Measurements from ENCODE around the gene ASB16. TPM values are rescaled to one million over a fixed set of nuclear protein-coding genes. Genes with fewer than 3 reads are reported as not detected.

The ASB16 gene
- total and polyA plus RNA-seq, 12 donors: 0.64 to 16.4 (median 13.4) TPM

DNA sequence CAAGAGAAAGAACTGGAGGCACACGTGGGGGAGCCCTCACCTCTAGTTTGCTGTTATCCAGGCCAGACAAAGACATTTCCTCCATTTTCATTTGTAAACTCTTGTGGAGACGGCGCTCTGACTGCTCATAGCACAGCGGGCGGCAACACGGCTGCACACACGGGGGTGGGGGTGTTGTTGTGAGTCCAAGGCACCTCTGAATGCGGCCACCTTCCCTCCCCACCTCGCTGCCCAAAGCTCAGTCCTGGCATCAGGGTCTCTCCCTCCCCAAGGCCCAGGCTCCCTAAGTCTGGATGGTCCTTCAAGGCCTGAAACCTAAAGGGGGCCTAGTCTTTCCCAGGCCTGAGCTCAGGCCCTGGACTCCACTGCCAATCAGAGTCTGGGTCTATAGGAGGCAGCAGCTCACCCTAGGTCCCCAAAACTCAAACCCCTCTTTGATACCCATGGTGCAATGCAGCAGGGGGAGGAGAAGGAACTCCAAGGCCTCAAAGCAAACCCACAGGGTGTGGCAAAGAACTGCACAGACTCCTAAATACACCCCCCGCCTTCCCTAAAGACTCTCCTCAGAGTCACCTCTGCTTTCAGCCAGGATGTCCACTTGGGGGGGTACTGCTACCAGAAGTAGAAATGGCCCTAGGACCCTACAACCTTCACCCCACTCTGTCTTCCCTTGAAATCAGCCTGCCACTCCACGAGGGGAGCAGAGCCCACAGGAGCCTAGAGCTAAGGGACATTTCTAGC lies 27.6 kb downstream of the ASB16 start:
- TF ChIP-seq, protein P1, sequence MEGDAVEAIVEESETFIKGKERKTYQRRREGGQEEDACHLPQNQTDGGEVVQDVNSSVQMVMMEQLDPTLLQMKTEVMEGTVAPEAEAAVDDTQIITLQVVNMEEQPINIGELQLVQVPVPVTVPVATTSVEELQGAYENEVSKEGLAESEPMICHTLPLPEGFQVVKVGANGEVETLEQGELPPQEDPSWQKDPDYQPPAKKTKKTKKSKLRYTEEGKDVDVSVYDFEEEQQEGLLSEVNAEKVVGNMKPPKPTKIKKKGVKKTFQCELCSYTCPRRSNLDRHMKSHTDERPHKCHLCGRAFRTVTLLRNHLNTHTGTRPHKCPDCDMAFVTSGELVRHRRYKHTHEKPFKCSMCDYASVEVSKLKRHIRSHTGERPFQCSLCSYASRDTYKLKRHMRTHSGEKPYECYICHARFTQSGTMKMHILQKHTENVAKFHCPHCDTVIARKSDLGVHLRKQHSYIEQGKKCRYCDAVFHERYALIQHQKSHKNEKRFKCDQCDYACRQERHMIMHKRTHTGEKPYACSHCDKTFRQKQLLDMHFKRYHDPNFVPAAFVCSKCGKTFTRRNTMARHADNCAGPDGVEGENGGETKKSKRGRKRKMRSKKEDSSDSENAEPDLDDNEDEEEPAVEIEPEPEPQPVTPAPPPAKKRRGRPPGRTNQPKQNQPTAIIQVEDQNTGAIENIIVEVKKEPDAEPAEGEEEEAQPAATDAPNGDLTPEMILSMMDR (IDR thresholded peaks at IDR 0.05): peak in 3 of 9 donors; percentile 13 to 29 (median 22)
- Histone ChIP-seq H3K36me3 (peaks cover 0 to 47% (median 37%) of the 10 kb centered on the region in 9 donors), H3K4me1 (peaks cover 0 to 37% (median 23%) of the 10 kb centered on the region in 9 donors), H3K9me3 (no peaks in the 10 kb centered on the region), H3K4me3 (peak overlapping the region in 9 of 10 donors; percentile 93 to 98 (median 95)), H3K27me3 (no peaks in the 10 kb centered on the region), H3K27ac (peak overlapping the region in 9 of 10 donors; percentile 97 to 100 (median 99))
- intact Hi-C loops (cut with DNase I): loop anchor here in 1 of 10 donors (5.0 kb wide), 1 partner anchor 56 kb away; the partner anchor contains the start of gene HROB
- ATAC-seq (peak in 1 of 8 donors; percentile 0), DNase-seq (no peak)
- 66 to 68% methylated on average over 11 of the region's 11 CpGs for WGBS, 2 donors

- ATAC-seq: peak; percentile 10 to 35 (median 26)
- DNase-seq: peak; percentile 60 to 72
- peaks cover 0 to 45% (median 23%) of the 10 kb centered on the region in 9 donors for H3K4me1 ChIP-seq
- intact Hi-C loops (cut with DNase I): loop anchor here in 2 of 10 donors (1.0 to 5.0 kb wide), 2 partner anchors 12 to 57 kb away; partner anchors contain the start of gene HROB (in 1 of the 2)
- H3K4me3 ChIP-seq: peak overlapping the region; percentile 92 to 98 (median 94)
- no peaks in the 10 kb centered on the region for H3K27me3 ChIP-seq
- no peaks in the 10 kb centered on the region for H3K9me3 ChIP-seq
- peaks cover 0 to 39% (median 30%) of the 10 kb centered on the region in 9 donors for H3K36me3 ChIP-seq
- peak overlapping the region; percentile 97 to 100 (median 99) for H3K27ac ChIP-seq
- TF ChIP-seq, protein P1 (IDR thresholded peaks at IDR 0.05): no peak
- WGBS, 2 donors: 1% methylated on average over 43 to 66 of the region's 68 CpGs
Observed at GRCh38 chr17:44198721-44199552, 28.4 kb downstream of the ASB16 start.

DNA sequence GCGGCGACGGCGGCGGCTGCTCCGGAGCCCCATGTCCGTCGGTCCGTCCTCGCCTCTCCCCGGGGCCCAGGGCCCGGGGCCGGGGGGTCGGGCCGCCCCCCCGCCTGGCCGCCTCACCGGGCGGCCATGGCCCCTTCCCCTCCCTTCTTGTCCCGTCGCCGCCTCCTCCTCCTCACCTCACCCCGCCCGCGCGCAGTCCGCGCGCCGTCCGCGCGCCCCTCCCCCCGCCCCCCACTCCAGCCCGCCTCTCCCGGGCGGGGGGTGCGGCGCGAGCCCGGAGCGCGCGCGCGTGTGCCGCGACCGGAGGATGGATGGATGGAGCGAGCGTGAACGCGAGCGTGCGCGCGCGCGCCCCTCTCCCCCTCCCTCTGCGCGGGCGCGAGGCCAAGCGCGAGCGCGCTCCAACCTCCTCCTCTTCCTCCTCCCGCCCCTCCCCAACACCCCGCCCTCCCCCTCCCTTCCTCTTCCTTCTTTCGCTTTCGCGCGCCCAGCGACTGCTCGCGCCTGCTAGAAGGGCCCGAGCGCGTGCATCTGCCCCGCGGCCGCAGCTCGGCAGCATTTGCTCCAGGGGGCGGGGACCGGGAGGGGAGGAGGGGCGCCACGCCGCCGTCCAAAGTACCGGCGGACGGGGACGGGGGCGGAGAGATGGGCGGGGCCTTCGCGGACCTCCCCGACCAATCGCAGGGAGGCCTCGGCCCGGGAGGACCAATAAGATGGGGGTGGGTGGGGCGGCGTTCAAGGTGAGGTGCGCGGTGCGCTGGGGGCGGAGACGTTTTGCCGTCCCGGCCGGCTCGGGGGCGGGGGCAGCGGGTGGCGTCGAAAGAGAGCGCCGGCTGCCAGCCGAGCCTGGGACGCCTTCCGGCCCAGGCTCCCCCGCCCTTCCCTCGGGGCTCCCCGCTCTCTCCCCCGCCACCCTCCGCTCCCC lies 29.3 kb downstream of the ASB16 start, which contains the start of gene ATXN7L3:
Gene ATXN7L3, minus strand, starts transcription at position 332 of the 925 bp plus-strand sequence. CDS start 1,814 bp downstream, outside the sequence.
- H3K4me1 ChIP-seq: peaks cover 0 to 53% (median 23%) of the 10 kb centered on the region in 9 donors
- intact Hi-C loops (cut with DNase I): loop anchor here in 2 of 10 donors (1.0 to 5.0 kb wide), 2 partner anchors 13 to 58 kb away; partner anchors contain the start of gene HROB (in 1 of the 2)

More for the DNA sequence above, 29.3 kb downstream of the ASB16 start, which contains the start of gene ATXN7L3:
- TF ChIP-seq, protein P1 (IDR thresholded peaks at IDR 0.05): no peak
- WGBS, 2 donors: 1% methylated on average over 56 to 114 of the region's 126 CpGs
- Histone ChIP-seq H3K27ac (peak within 1 kb of the TSS; percentile 97 to 100 (median 99)), H3K4me3 (peak within 1 kb of the TSS; percentile 92 to 98 (median 94)), H3K36me3 (peaks cover 0 to 30% (median 22%) of the 10 kb centered on the region in 9 donors), H3K27me3 (no peaks in the 10 kb centered on the region), H3K9me3 (no peaks in the 10 kb centered on the region)
- DNase-seq: peak; percentile 99
- ATAC-seq: peak; percentile 93 to 96 (median 96)

Measured in heart right ventricle (tissue), 16 donors.